ENCODE results near the gene SLC49A4. TPM values are rescaled to one million over a fixed set of nuclear protein-coding genes. Genes with fewer than 3 reads are reported as not detected.

Gene SLC49A4
- total RNA-seq, 1 donor from 2014 or later: 15.7 TPM

- no peaks in the 10 kb centered on the region for H3K36me3 ChIP-seq
- TF ChIP-seq POLR2AphosphoS5 (IDR thresholded peaks at IDR 0.05; ENCODE audit: insufficient read depth in 1 of 2, low read depth in 1 of 2): no peak
- no peak for TF ChIP-seq CTCF (IDR thresholded peaks at IDR 0.05)
- TF ChIP-seq POLR2A (IDR thresholded peaks at IDR 0.05): no peak
- intact Hi-C loops (cut with DNase I): no loop called here
- no peak overlapping the region for H3K4me3 ChIP-seq
- H3K9me3 ChIP-seq: no peaks in the 10 kb centered on the region
- DNase-seq (ENCODE audit: extremely low spot score in 2 of 2): no peak
- no peak overlapping the region for H3K27ac ChIP-seq
- H3K4me1 ChIP-seq: no peaks in the 10 kb centered on the region
- H3K27me3 ChIP-seq: no peaks in the 10 kb centered on the region
Observed at GRCh38 chr3:122776675-122777468, 18.0 kb upstream of the SLC49A4 start.

GRCh38 chr3:122777563-122777962, 17.3 kb upstream of the SLC49A4 start:
- Histone ChIP-seq H3K36me3 (no peaks in the 10 kb centered on the region), H3K4me3 (no peak overlapping the region), H3K4me1 (no peaks in the 10 kb centered on the region), H3K27ac (no peak overlapping the region), H3K27me3 (no peaks in the 10 kb centered on the region), H3K9me3 (no peaks in the 10 kb centered on the region)
- no peak for DNase-seq (ENCODE audit: extremely low spot score in 2 of 2)
- no peak for TF ChIP-seq POLR2AphosphoS5 (IDR thresholded peaks at IDR 0.05; ENCODE audit: insufficient read depth in 1 of 2, low read depth in 1 of 2)
- no peak for TF ChIP-seq POLR2A (IDR thresholded peaks at IDR 0.05)
- TF ChIP-seq CTCF (IDR thresholded peaks at IDR 0.05): no peak
- intact Hi-C loops (cut with DNase I): no loop called here

- H3K36me3 ChIP-seq: no peaks in the 10 kb centered on the region
- no peaks in the 10 kb centered on the region for H3K27me3 ChIP-seq
- H3K4me3 ChIP-seq: no peak overlapping the region
- TF ChIP-seq CTCF (IDR thresholded peaks at IDR 0.05) (no peak), POLR2AphosphoS5 (IDR thresholded peaks at IDR 0.05; ENCODE audit: insufficient read depth in 1 of 2, low read depth in 1 of 2) (no peak), POLR2A (IDR thresholded peaks at IDR 0.05) (no peak)
- H3K4me1 ChIP-seq: no peaks in the 10 kb centered on the region
- intact Hi-C loops (cut with DNase I): no loop called here
- DNase-seq (ENCODE audit: extremely low spot score in 2 of 2): no peak
- no peaks in the 10 kb centered on the region for H3K9me3 ChIP-seq
- H3K27ac ChIP-seq: no peak overlapping the region
Observed at GRCh38 chr3:122782804-122783203, 12.1 kb upstream of the SLC49A4 start.

- Histone ChIP-seq H3K27ac (no peak overlapping the region), H3K27me3 (no peaks in the 10 kb centered on the region), H3K36me3 (no peaks in the 10 kb centered on the region), H3K9me3 (no peaks in the 10 kb centered on the region), H3K4me1 (no peaks in the 10 kb centered on the region), H3K4me3 (no peak overlapping the region)
- intact Hi-C loops (cut with DNase I): no loop called here
- DNase-seq (ENCODE audit: extremely low spot score in 2 of 2): no peak
- TF ChIP-seq CTCF (IDR thresholded peaks at IDR 0.05): no peak
- TF ChIP-seq POLR2A (IDR thresholded peaks at IDR 0.05): no peak
- no peak for TF ChIP-seq POLR2AphosphoS5 (IDR thresholded peaks at IDR 0.05; ENCODE audit: insufficient read depth in 1 of 2, low read depth in 1 of 2)
Observed at GRCh38 chr3:122784436-122784835, 10.4 kb upstream of the SLC49A4 start.

- no peaks in the 10 kb centered on the region for H3K36me3 ChIP-seq
- intact Hi-C loops (cut with DNase I): no loop called here
- TF ChIP-seq POLR2A (IDR thresholded peaks at IDR 0.05) (no peak), CTCF (IDR thresholded peaks at IDR 0.05) (no peak), POLR2AphosphoS5 (IDR thresholded peaks at IDR 0.05; ENCODE audit: insufficient read depth in 1 of 2, low read depth in 1 of 2) (no peak)
Observed at GRCh38 chr3:122785231-122785630, 9.6 kb upstream of the SLC49A4 start.

More at GRCh38 chr3:122785231-122785630, 9.6 kb upstream of the SLC49A4 start:
- no peaks in the 10 kb centered on the region for H3K27me3 ChIP-seq
- DNase-seq (ENCODE audit: extremely low spot score in 2 of 2): no peak
- no peaks in the 10 kb centered on the region for H3K4me1 ChIP-seq
- no peak overlapping the region for H3K27ac ChIP-seq
- H3K4me3 ChIP-seq: no peak overlapping the region
- no peaks in the 10 kb centered on the region for H3K9me3 ChIP-seq
